DOHH2 (cell line): ENCODE results near the gene OR2A25.

Source experiments
- H3F3A ChIP-seq: fragments of 200-600 bp; sonication (generic), shearing (Covaris generic); 2 replicates; pipeline ENCODE4 v1.6.0; 2016; ENCODE audit warnings: antibody characterized with exemption, mild to moderate bottlenecking; ENCODE audit not compliant: control insufficient read depth, insufficient read depth
- H3K27ac ChIP-seq: fragments of 200-600 bp; sonication (generic); 2 replicates; pipeline ENCODE4 v1.5.1; 2014; ENCODE audit warnings: low read depth, mild to moderate bottlenecking, low read length, moderate library complexity
- H3K27me3 ChIP-seq: fragments of 200-600 bp; sonication (generic); 2 replicates; pipeline ENCODE4 v1.6.1; 2014; ENCODE audit warnings: mild to moderate bottlenecking, low read length, mixed read lengths; ENCODE audit not compliant: control insufficient read depth
- H3K36me3 ChIP-seq: fragments of 200-600 bp; sonication (generic); 2 replicates; pipeline ENCODE4 v1.6.1; 2014; ENCODE audit warnings: mild to moderate bottlenecking, low read length, moderate library complexity, mixed read lengths; ENCODE audit not compliant: control insufficient read depth
- H3K4me1 ChIP-seq: fragments of 200-600 bp; sonication (generic); 2 replicates; pipeline ENCODE4 v1.6.1; 2014; ENCODE audit warnings: mild to moderate bottlenecking, low read length, mixed read lengths; ENCODE audit not compliant: control insufficient read depth
- H3K4me2 ChIP-seq: fragments of 200-600 bp; sonication (generic); 2 replicates; pipeline ENCODE4 v1.6.0; 2014; ENCODE audit warnings: mild to moderate bottlenecking, low read length, moderate library complexity
- H3K4me3 ChIP-seq: fragments of 200-600 bp; sonication (generic); 2 replicates; pipeline ENCODE4 v1.5.1; 2014; ENCODE audit warnings: mild to moderate bottlenecking, low read length, mixed read lengths
- H3K79me2 ChIP-seq: fragments of 200-600 bp; sonication (generic); 2 replicates; pipeline ENCODE4 v1.6.1; 2014; ENCODE audit warnings: mild to moderate bottlenecking, low read length, mixed read lengths; ENCODE audit not compliant: control insufficient read depth
- H3K9me2 ChIP-seq: fragments of 200-600 bp; sonication (generic); replicated peaks from 2 replicates; pipeline ENCODE4 v1.6.1; 2014; ENCODE audit warnings: mild to moderate bottlenecking, low read length, mixed read lengths; ENCODE audit not compliant: control insufficient read depth
- H3K9me3 ChIP-seq: fragments of 200-600 bp; sonication (generic); 2 replicates; pipeline ENCODE4 v1.6.1; 2014; ENCODE audit warnings: antibody characterized with exemption, low read length, mixed read lengths; ENCODE audit not compliant: control insufficient read depth, insufficient read depth
- H4K20me1 ChIP-seq: fragments of 200-600 bp; sonication (generic); 2 replicates; pipeline ENCODE4 v1.6.0; 2014; ENCODE audit warnings: low read depth, mild to moderate bottlenecking, antibody characterized with exemption, low read length, moderate library complexity; ENCODE audit not compliant: control insufficient read depth, insufficient read depth
- EZH2phosphoT487 ChIP-seq: fragments of 200-600 bp; sonication (generic); IDR thresholded peaks from 2 replicates; pipeline ENCODE4 v1.6.1; 2017; ENCODE audit warnings: borderline replicate concordance, mild to moderate bottlenecking, antibody characterized with exemption, low read length, moderate library complexity, mixed read lengths
- TF ChIP-seq, protein P1 (sequence below): fragments of 200-600 bp; sonication (generic); IDR thresholded peaks from one replicate; pipeline ENCODE4 v1.5.1; 2014; ENCODE audit warnings: antibody characterized with exemption, mild to moderate bottlenecking, low read depth, low read length; ENCODE audit not compliant: poor library complexity, severe bottlenecking

The OR2A25 gene

DNA sequence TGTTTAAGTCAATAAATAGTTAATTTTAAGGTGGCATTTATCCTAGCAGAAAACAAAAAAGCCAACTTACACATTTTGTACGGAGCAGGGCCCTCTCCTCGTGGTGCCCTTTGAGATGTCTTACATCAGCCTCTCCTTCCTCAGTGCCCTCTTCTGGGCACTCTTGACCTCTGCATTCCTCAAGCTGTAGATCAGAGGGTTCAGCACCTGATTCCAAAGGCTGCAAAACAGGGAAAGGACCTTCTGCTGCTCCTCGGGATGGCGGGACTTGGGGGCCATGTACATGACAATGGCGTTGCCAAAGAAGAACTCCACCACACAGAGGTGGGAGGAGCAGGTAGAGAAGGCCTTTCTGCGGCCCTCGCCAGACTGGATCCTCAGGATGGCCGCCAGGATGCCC is 48.7 kb downstream of the OR2A25 start:
- H3K4me3 ChIP-seq: no peak overlapping the region
- no peak overlapping the region for H3K4me2 ChIP-seq
- TF ChIP-seq, protein P1, sequence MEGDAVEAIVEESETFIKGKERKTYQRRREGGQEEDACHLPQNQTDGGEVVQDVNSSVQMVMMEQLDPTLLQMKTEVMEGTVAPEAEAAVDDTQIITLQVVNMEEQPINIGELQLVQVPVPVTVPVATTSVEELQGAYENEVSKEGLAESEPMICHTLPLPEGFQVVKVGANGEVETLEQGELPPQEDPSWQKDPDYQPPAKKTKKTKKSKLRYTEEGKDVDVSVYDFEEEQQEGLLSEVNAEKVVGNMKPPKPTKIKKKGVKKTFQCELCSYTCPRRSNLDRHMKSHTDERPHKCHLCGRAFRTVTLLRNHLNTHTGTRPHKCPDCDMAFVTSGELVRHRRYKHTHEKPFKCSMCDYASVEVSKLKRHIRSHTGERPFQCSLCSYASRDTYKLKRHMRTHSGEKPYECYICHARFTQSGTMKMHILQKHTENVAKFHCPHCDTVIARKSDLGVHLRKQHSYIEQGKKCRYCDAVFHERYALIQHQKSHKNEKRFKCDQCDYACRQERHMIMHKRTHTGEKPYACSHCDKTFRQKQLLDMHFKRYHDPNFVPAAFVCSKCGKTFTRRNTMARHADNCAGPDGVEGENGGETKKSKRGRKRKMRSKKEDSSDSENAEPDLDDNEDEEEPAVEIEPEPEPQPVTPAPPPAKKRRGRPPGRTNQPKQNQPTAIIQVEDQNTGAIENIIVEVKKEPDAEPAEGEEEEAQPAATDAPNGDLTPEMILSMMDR: no peak
- TF ChIP-seq EZH2phosphoT487: no peak

DNA sequence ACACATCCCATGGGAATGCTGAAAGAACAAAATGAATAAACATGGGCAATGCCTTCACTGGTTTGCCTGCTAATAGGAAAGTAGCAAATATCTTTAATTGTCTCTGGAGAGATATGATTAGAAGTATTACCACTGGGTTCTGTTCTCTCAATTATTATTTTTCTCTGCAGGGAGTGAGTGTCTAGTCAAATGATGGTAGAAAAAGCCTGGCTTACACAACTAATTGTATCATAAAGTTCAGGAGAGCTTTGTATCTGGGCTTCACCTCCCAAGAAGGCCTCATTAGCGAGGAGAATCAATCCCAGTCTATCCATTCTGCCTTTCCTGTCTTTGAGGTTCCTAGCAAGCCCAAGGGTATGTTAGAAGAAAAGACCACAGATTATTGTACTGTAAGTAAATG is 53.3 kb downstream of the OR2A25 start, which contains the start of gene OR2A14:
Gene OR2A14, plus strand, starts transcription at position 301 of the 400 bp plus-strand sequence. CDS start 5,937 bp downstream, outside the sequence.
- Histone ChIP-seq H3K79me2 (no peaks in the 10 kb centered on the region), H3K27me3 (peaks cover 4% of the 10 kb centered on the region; the same call in 1 of the 2 replicates), H3K4me1 (no peaks in the 10 kb centered on the region), H3K9me3 (no peaks in the 10 kb centered on the region), H3K4me2 (no peak within 1 kb of the TSS), H4K20me1 (no peaks in the 10 kb centered on the region), H3K9me2 (no peaks in the 10 kb centered on the region), H3K4me3 (no peak within 1 kb of the TSS), H3K36me3 (no peaks in the 10 kb centered on the region), H3K27ac (no peak within 1 kb of the TSS), H3F3A (no peaks in the 10 kb centered on the region)
- TF ChIP-seq, protein P1: no peak
- no peak for TF ChIP-seq EZH2phosphoT487

More for the DNA sequence above, 48.7 kb downstream of the OR2A25 start:
- Histone ChIP-seq H4K20me1 (no peaks in the 10 kb centered on the region), H3K9me2 (no peaks in the 10 kb centered on the region), H3F3A (no peaks in the 10 kb centered on the region), H3K9me3 (no peaks in the 10 kb centered on the region), H3K36me3 (no peaks in the 10 kb centered on the region), H3K4me1 (no peaks in the 10 kb centered on the region), H3K79me2 (no peaks in the 10 kb centered on the region), H3K27me3 (no peaks in the 10 kb centered on the region), H3K27ac (no peak overlapping the region)
